ENCODE measurements around the gene INSRR. TPM values are rescaled to one million over a fixed set of nuclear protein-coding genes. Genes with fewer than 3 reads are reported as not detected.

The INSRR gene
- total RNA-seq, 1 experiment from 2014 or later = not detected

DNA sequence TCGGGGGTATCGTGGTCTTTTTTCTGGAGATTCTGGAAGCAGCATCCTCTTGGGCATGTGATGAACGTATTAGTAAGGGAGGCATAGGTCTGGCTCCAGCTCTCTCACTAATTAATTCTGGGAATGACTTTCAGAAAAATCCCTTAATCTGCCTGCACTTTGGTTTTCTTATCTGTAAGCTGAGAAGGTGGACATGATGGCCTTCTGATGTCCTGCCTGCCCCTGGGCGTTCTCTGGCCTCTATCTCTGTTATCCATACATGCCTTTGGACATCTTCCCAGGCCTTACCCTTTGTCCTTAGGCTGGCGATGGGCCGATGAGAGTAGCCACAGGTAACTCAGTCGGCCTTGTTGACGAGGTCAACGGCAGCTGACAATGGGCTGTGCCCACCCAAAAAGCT lies 10.5 kb upstream of the INSRR start:
- Histone ChIP-seq H3K9me2 (replicated peaks; ENCODE audit: low read length) (0 out of 2 replicates have a peak, but pooled peaks cover 4% of the 10 kb centered on the region), H3K27ac (ENCODE audit: low read length) (no peak overlapping the region), H3K4me1 (ENCODE audit: insufficient read depth, low read length) (peaks cover 19% of the 10 kb centered on the region), H3K79me2 (ENCODE audit: low read length) (no peaks in the 10 kb centered on the region), H3K9ac (ENCODE audit: low read length) (no peak overlapping the region), H2AFZ (ENCODE audit: low read length) (no peak overlapping the region), H3K9me3 (ENCODE audit: low read length) (no peaks in the 10 kb centered on the region), H3K36me3 (ENCODE audit: low read depth, low read length) (no peaks in the 10 kb centered on the region), H3K4me3 (ENCODE audit: low read length) (no peak overlapping the region), H3K27me3 (ENCODE audit: low read length) (no peaks in the 10 kb centered on the region), H3K4me2 (ENCODE audit: low read length) (no peak overlapping the region), H3F3A (ENCODE audit: low read length, unreplicated experiment) (no peaks in the 10 kb centered on the region), H4K20me1 (ENCODE audit: low read length) (no peaks in the 10 kb centered on the region)
- POLR2A ChIA-PET (ENCODE audit: unreplicated experiment) = no interaction called here
- intact Hi-C loops (cut with micrococcal nuclease) = no loop called here
- CTCF ChIA-PET = no interaction called here
- TF ChIP-seq EZH2phosphoT487 (IDR thresholded peaks at IDR 0.05; ENCODE audit: borderline replicate concordance, low read length) = no peak
- TF ChIP-seq, protein P1, sequence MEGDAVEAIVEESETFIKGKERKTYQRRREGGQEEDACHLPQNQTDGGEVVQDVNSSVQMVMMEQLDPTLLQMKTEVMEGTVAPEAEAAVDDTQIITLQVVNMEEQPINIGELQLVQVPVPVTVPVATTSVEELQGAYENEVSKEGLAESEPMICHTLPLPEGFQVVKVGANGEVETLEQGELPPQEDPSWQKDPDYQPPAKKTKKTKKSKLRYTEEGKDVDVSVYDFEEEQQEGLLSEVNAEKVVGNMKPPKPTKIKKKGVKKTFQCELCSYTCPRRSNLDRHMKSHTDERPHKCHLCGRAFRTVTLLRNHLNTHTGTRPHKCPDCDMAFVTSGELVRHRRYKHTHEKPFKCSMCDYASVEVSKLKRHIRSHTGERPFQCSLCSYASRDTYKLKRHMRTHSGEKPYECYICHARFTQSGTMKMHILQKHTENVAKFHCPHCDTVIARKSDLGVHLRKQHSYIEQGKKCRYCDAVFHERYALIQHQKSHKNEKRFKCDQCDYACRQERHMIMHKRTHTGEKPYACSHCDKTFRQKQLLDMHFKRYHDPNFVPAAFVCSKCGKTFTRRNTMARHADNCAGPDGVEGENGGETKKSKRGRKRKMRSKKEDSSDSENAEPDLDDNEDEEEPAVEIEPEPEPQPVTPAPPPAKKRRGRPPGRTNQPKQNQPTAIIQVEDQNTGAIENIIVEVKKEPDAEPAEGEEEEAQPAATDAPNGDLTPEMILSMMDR (conservative IDR thresholded peaks at IDR 0.05; ENCODE audit: low read depth, low read length) = no peak
- TF ChIP-seq EZH2 (IDR thresholded peaks at IDR 0.05; ENCODE audit: low read length, unreplicated experiment) = no peak
- BruUV-seq (replicated peaks) = no TSS peak
- ATAC-seq (no peak), DNase-seq (no peak)

DNA sequence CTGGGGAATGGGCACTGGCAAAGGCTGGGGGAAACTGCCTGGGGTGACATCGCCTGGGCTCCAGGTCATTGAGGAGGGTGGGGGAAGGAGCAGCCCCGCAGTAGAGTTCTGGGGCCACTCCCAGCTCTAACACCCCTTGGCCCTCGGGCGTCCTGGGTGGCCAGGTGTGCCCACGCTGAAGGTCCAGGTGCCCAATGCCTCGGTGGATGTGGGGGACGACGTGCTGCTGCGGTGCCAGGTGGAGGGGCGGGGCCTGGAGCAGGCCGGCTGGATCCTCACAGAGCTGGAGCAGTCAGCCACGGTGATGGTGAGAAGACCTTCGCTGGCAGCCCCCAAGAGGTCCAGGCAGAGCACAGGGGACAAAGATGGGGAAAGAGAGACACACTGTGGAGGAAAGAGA lies 9.4 kb upstream of the INSRR start:
- BruUV-seq (replicated peaks) = no TSS peak
- H2AFZ ChIP-seq (ENCODE audit: low read length) = no peak overlapping the region
- intact Hi-C loops (cut with micrococcal nuclease) = no loop called here
- no peak for ATAC-seq
- ChIA-PET POLR2A (ENCODE audit: unreplicated experiment) (no interaction called here), CTCF (no interaction called here)
- H3K4me1 ChIP-seq (ENCODE audit: insufficient read depth, low read length) = peaks cover 19% of the 10 kb centered on the region
- no peak overlapping the region for H3K27ac ChIP-seq (ENCODE audit: low read length)
- no peak for TF ChIP-seq EZH2phosphoT487 (IDR thresholded peaks at IDR 0.05; ENCODE audit: borderline replicate concordance, low read length)
- TF ChIP-seq, protein P1 (conservative IDR thresholded peaks at IDR 0.05; ENCODE audit: low read depth, low read length) = no peak
- TF ChIP-seq EZH2 (IDR thresholded peaks at IDR 0.05; ENCODE audit: low read length, unreplicated experiment) = no peak
- no peaks in the 10 kb centered on the region for H3F3A ChIP-seq (ENCODE audit: low read length, unreplicated experiment)
- no peaks in the 10 kb centered on the region for H3K27me3 ChIP-seq (ENCODE audit: low read length)
- no peaks in the 10 kb centered on the region for H3K79me2 ChIP-seq (ENCODE audit: low read length)
- H3K9me3 ChIP-seq (ENCODE audit: low read length) = no peaks in the 10 kb centered on the region
- no peak for DNase-seq
- H3K9me2 ChIP-seq (replicated peaks; ENCODE audit: low read length) = 0 out of 2 replicates have a peak, but pooled peaks cover 4% of the 10 kb centered on the region
- no peak overlapping the region for H3K4me2 ChIP-seq (ENCODE audit: low read length)
- H3K9ac ChIP-seq (ENCODE audit: low read length) = no peak overlapping the region
- H4K20me1 ChIP-seq (ENCODE audit: low read length) = no peaks in the 10 kb centered on the region
- H3K4me3 ChIP-seq (ENCODE audit: low read length) = no peak overlapping the region
- no peaks in the 10 kb centered on the region for H3K36me3 ChIP-seq (ENCODE audit: low read depth, low read length)

DNA sequence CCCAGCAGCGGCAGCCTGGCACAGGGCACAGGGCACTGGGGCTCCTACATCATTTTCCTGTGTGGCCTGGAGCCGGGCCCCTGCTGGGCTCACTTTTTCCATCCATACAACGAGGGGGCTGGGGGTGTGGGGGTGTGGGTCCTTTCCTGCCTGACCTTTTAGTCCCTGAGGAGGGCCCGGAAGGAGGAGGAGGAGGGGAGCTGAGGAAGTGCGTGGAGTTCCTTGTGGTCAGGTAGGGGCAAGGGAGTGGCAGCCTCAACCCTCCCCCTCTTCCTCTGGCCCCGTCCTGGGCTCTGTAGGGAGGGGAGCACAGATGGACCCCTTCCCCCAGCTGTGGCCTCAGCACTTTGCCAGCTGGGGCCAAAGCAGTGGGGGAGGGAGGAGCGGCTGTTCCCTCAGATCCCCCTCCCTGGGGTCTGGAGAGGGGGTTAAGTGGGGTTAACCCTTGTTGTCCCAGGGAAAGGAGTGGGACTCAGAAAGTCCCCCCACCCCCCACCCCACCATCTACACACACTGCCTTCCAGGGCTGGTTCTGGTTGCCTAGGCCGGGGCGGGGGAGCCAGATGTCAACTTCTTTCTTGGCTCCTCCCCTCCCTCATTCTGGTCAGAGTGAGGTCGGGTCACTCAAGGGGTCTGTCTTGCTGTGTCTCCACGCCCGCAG lies 7.5 kb upstream of the INSRR start:
- Histone ChIP-seq H3K36me3 (ENCODE audit: low read depth, low read length) (no peaks in the 10 kb centered on the region), H4K20me1 (ENCODE audit: low read length) (no peaks in the 10 kb centered on the region), H3F3A (ENCODE audit: low read length, unreplicated experiment) (no peaks in the 10 kb centered on the region), H3K4me3 (ENCODE audit: low read length) (no peak overlapping the region), H2AFZ (ENCODE audit: low read length) (no peak overlapping the region), H3K27me3 (ENCODE audit: low read length) (peaks cover 5% of the 10 kb centered on the region), H3K79me2 (ENCODE audit: low read length) (no peaks in the 10 kb centered on the region), H3K9me3 (ENCODE audit: low read length) (no peaks in the 10 kb centered on the region), H3K9ac (ENCODE audit: low read length) (no peak overlapping the region), H3K4me1 (ENCODE audit: insufficient read depth, low read length) (peaks cover 16% of the 10 kb centered on the region), H3K9me2 (replicated peaks; ENCODE audit: low read length) (0 out of 2 replicates have a peak, but pooled peaks cover 4% of the 10 kb centered on the region), H3K4me2 (ENCODE audit: low read length) (no peak overlapping the region), H3K27ac (ENCODE audit: low read length) (no peak overlapping the region)
- CTCF ChIA-PET = no interaction called here
- intact Hi-C loops (cut with micrococcal nuclease) = no loop called here
- ATAC-seq (no peak), DNase-seq (no peak)
- POLR2A ChIA-PET (ENCODE audit: unreplicated experiment) = no interaction called here
- TF ChIP-seq, protein P1 (conservative IDR thresholded peaks at IDR 0.05; ENCODE audit: low read depth, low read length) = no peak
- no peak for TF ChIP-seq EZH2 (IDR thresholded peaks at IDR 0.05; ENCODE audit: low read length, unreplicated experiment)
- no peak for TF ChIP-seq EZH2phosphoT487 (IDR thresholded peaks at IDR 0.05; ENCODE audit: borderline replicate concordance, low read length)
- BruUV-seq (replicated peaks) = no TSS peak

All from PC-3 (cell line).